ENCODE results near the gene DNAH3.

Gene DNAH3

DNA sequence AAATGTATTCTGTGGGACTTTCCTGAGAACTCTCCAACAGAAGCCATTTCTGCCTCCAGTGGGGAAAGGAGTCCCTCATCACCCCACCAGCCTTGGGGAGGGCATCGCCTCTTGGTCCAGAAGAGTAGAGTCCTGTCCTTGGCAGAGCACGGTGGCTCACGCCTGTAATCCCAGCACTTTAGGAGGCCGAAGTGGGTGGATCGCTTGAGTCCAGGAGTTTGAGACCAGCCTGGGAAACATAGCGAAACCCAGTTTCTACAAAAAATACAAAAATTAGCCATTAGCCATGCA lies 209.1 kb downstream of the DNAH3 start:
- H3K4me3 ChIP-seq (replicated peaks; ENCODE audit: low read depth, low read length) = no peak overlapping the region
- TF ChIP-seq, protein P1, sequence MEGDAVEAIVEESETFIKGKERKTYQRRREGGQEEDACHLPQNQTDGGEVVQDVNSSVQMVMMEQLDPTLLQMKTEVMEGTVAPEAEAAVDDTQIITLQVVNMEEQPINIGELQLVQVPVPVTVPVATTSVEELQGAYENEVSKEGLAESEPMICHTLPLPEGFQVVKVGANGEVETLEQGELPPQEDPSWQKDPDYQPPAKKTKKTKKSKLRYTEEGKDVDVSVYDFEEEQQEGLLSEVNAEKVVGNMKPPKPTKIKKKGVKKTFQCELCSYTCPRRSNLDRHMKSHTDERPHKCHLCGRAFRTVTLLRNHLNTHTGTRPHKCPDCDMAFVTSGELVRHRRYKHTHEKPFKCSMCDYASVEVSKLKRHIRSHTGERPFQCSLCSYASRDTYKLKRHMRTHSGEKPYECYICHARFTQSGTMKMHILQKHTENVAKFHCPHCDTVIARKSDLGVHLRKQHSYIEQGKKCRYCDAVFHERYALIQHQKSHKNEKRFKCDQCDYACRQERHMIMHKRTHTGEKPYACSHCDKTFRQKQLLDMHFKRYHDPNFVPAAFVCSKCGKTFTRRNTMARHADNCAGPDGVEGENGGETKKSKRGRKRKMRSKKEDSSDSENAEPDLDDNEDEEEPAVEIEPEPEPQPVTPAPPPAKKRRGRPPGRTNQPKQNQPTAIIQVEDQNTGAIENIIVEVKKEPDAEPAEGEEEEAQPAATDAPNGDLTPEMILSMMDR (IDR thresholded peaks at IDR 0.05; ENCODE audit: low read depth, low read length, missing control alignments) = no peak
- DNase-seq (ENCODE audit: extremely low read depth, low read depth) = no peak

DNA sequence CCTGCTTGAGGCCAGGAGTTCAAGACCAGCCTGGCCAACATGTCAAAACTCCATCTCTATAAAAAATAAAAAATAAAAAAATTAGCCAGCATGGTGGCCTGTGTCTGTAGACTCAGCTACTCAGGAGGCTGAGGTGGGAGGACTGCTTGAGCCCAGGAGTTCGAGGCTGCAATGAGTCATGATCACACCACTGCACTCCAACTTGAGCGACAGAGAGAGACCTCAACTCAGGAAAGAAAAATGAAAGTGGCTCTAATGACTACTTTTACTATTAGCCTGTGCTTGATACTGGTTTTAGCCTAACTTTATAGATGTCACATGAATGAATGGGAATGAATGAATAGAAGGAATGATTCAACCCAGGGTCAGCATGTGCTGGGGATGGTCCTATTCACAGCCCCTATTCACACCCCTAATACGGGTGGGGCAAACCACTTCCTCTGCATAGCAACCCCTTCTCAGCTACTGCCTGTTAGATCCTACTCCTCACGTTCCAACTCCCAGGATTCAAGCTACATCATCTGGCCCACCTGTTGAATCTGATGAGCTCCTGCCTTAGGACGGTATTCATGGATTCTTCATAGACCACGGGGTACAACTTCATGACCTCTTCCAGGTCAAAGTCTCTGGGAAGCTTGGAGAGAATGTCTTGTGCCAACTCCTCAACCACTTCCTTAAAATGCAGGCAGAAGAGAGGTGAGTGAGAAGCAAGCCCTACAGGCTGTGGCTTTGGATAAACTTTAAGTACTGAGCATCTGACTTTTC lies 209.6 kb downstream of the DNAH3 start:
- no peak overlapping the region for H3K4me3 ChIP-seq (replicated peaks; ENCODE audit: low read depth, low read length)
- no peak for DNase-seq (ENCODE audit: extremely low read depth, low read depth)
- TF ChIP-seq, protein P1 (IDR thresholded peaks at IDR 0.05; ENCODE audit: low read depth, low read length, missing control alignments) = no peak

DNA sequence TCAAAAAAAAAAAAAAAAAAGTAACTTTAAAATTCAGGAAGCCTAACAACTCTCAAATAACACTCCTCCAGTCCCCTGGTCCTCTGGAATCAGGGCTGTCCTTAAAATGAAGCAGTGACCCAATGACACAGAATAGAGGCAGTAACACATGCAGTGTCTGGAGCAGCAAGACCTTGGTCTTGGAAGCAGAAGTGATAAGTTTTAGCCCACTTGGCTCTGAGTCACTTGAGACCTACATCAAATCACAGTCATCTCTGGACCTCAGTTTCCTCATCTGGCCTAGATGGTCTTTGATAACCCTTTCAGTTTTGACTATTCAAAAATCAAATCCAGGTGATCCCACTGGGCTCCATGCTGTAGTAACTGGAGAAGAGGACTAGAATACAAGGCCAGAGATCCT lies 211.0 kb downstream of the DNAH3 start:
- DNase-seq (ENCODE audit: extremely low read depth, low read depth) = no peak
- TF ChIP-seq, protein P1 (IDR thresholded peaks at IDR 0.05; ENCODE audit: low read depth, low read length, missing control alignments) = no peak
- no peak overlapping the region for H3K4me3 ChIP-seq (replicated peaks; ENCODE audit: low read depth, low read length)

DNA sequence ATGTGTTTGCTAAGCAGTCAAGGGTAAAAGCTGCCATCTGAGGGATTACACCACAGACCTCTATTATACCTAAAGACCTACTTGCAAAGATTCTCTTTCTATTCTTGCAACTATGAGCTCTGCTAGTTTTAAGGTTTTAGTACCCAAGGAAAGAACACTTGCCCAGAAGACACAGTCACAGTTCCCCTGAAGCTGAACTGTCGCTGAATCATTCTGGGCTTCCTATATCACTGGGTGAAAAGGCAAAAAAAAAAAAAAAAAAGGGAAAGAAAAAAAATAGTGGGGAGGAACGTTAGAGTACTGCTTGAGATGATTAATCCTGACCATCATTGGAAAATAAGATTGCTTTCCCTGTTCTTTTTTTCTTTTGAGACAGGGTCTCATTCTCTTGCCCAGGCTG lies 212.2 kb downstream of the DNAH3 start:
- H3K4me3 ChIP-seq (replicated peaks; ENCODE audit: low read depth, low read length) = no peak overlapping the region
- no peak for DNase-seq (ENCODE audit: extremely low read depth, low read depth)

DNA sequence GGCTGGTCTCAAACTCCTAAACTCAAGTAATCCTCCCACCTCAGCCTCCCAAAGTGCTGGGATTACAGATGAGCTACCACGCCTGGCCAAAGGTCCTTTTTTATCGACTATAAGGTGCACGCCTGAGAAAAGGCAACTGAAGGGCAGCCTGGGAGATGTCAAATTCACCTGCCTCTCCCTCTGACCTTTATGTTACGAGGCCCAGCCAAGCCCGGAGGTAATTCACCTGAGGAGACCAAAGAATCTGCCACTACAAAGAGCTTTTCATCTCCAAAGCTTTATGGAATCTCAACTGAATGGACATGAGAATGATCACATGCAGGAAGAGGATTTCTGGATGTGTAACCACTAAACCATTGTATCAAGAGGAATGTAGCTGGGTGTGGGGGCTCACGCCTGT lies 212.9 kb downstream of the DNAH3 start:
- TF ChIP-seq, protein P1 (IDR thresholded peaks at IDR 0.05; ENCODE audit: low read depth, low read length, missing control alignments) = no peak
- no peak overlapping the region for H3K4me3 ChIP-seq (replicated peaks; ENCODE audit: low read depth, low read length)
- DNase-seq (ENCODE audit: extremely low read depth, low read depth) = no peak

More for the DNA sequence above, 212.2 kb downstream of the DNAH3 start:
- TF ChIP-seq, protein P1 (IDR thresholded peaks at IDR 0.05; ENCODE audit: low read depth, low read length, missing control alignments) = no peak

DNA sequence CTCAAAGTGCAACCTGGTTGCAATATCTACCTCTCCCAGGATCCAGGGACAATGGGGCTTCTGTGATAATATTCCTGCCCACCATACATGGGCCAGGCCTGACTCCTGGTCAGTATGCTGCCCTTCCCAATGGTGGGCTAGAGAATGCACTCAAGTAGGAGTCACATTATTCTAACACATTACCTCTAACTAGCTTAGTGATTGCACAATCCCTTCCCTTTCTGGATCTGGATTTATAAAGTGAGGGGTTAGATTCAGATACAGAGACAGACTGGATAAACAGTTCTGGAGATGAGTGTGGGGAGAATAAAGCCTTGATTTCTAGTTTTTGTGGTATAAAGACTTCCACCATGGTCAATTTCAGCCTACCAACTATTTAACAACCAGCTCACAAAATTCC lies 217.1 kb downstream of the DNAH3 start:
- DNase-seq (ENCODE audit: extremely low read depth, low read depth) = no peak
- TF ChIP-seq, protein P1 (IDR thresholded peaks at IDR 0.05; ENCODE audit: low read depth, low read length, missing control alignments) = no peak
- H3K4me3 ChIP-seq (replicated peaks; ENCODE audit: low read depth, low read length) = no peak overlapping the region

Data from HFF-Myc (cell line).